Muscle of leg (tissue), 11 donors: ENCODE results near the gene UNC13A. TPM values are rescaled to one million over a fixed set of nuclear protein-coding genes. Genes with fewer than 3 reads are reported as not detected.
A peak's percentile ranks its signal among the peaks of the same experiment; 100 is the strongest.

Source experiments
- DNase-seq: peaks from one replicate; pipeline ENCODE4 v3.0.0; 2013
- H3K27ac ChIP-seq: one replicate; pipeline ENCODE4 v1.5.1; 2013; ENCODE audit warnings: mild to moderate bottlenecking, low read length, control low read depth
- H3K27me3 ChIP-seq: one replicate; pipeline ENCODE4 v1.6.1; 2013; ENCODE audit warnings: low read length; ENCODE audit not compliant: control insufficient read depth, insufficient read depth
- H3K36me3 ChIP-seq: one replicate; pipeline ENCODE4 v1.6.1; 2013; ENCODE audit warnings: low read length; ENCODE audit not compliant: control insufficient read depth, insufficient read depth
- H3K4me1 ChIP-seq: one replicate; pipeline ENCODE4 v1.6.1; 2013; ENCODE audit warnings: low read length; ENCODE audit not compliant: control insufficient read depth, insufficient read depth
- H3K4me3 ChIP-seq: one replicate; pipeline ENCODE4 v1.5.1; 2013; ENCODE audit warnings: low read length, control low read depth
- H3K9me3 ChIP-seq: replicated peaks from 2 replicates; pipeline ENCODE4 v1.6.1; 2013; ENCODE audit warnings: low read depth, low read length; ENCODE audit not compliant: control insufficient read depth
- WGBS: methylation state at CpG from one replicate; pipeline ENCODE4 v1.1.5; 2013; ENCODE audit warnings: missing lambda C conversion rate; ENCODE audit not compliant: insufficient coverage; 5-methylcytosine and 5-hydroxymethylcytosine counted together
- polyA plus RNA-seq, 8 donors: library from polyadenylated mRNA; unstranded; fragments of 120-200 nt; gene quantifications; one replicate each; pipeline versions ENCODE4 v1.2.1 to v1.2.3, GENCODE V29; 2013; ENCODE audit warnings: inconsistent platforms in 1 of 8, low replicate concordance in 1 of 8; ENCODE audit not compliant: insufficient read length in 8 of 8, insufficient read depth in 1 of 8
- total RNA-seq: library from RNA; stranded (reverse); fragments of 120-200 nt; gene quantifications from one replicate; pipeline ENCODE4 v1.2.4, GENCODE V29; 2013

Gene UNC13A
- total and polyA plus RNA-seq, 9 donors, result 0.05 to 0.27 (median 0.09) TPM

DNA sequence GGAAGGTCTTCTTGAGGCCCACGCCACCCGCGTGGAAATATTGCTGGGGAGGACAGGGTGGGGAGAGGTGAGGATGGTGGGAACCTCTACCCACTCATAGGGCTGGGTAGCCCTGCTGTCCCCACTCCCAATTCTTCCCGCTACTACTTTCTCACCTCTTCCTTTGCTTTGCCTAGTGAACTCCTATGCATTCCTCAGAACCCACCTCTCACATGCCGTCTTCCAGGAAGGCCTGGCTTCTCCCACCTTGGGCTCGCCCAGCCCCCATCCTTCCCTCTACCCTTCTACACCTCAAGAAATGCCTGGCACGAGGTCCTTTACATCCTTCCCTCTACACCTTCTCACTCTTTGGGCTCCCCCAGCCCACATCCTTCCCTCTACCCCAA lies 70.4 kb downstream of the UNC13A start:
- no peak overlapping the region for H3K4me3 ChIP-seq
- WGBS, result 84% methylated on average over 4 of the region's 7 CpGs
- H3K27ac ChIP-seq, result no peak overlapping the region
- peaks cover 12% of the 10 kb centered on the region for H3K9me3 ChIP-seq
- H3K4me1 ChIP-seq, result peaks cover 7% of the 10 kb centered on the region
- no peaks in the 10 kb centered on the region for H3K36me3 ChIP-seq
- DNase-seq, result no peak
- peaks cover 13% of the 10 kb centered on the region for H3K27me3 ChIP-seq

DNA sequence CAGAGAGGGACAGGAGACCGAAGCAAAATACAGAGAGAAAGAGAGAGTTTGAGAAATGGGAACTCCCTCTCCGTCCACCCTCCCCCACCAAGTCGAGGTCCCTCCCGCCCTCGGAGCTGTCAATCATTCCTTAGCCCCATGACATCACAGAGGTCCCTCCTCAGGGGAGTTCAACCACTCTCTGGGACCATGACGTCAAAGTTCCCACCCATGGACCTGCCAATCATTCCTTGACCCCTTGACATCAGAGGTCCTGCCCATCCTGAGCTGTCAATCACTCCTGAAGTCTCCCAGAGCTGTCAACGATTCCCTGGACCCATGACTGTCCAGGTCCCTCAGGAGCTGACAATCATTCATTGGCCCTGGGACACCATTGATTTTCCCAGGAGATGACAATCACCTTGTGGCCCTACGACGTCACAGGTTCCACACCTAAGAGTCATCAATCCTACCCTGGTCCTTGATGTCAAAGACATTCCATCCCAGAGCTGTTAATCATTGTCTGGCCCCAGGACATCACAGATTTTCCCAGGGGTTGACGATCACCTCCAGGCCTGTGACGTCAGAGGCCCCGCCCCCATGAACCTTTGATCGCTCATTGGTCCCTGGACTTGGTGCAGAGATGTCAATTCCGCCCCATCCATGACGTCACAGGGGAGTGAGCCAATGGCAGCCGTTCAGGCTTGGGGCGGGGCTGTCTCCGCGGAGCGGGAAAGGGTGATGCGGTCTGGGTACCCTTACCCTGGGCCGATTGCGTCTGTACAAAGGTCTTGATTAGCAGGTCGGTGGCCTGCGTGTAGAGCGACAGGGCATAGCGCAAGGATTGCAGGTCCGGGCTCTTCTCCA lies 71.0 kb downstream of the UNC13A start:
- no peak for DNase-seq
- Histone ChIP-seq H3K4me1 (peaks cover 7% of the 10 kb centered on the region), H3K4me3 (no peak overlapping the region), H3K36me3 (no peaks in the 10 kb centered on the region), H3K27me3 (peaks cover 13% of the 10 kb centered on the region), H3K27ac (no peak overlapping the region), H3K9me3 (peaks cover 5% of the 10 kb centered on the region)
- WGBS, result 65% methylated on average over 23 of the region's 28 CpGs

DNA sequence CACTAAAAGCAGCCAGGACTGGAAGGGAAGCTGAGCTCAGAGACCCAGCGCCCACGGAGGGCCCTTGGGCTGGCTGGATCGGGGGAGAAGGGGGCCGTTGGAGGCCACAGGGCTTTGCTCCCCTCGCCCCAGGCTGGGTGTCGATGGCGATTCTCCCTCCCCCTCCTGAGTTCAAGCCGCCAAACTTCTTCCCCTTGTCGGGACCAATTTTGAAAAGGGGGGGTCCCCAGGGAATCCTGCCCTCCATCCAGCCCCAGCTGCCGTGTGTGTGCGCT lies 71.5 kb downstream of the UNC13A start:
- H3K4me3 ChIP-seq, result peak overlapping the region; percentile 10
- WGBS, result 11% methylated on average over 7 of the region's 11 CpGs
- H3K27me3 ChIP-seq, result peaks cover 13% of the 10 kb centered on the region

DNA sequence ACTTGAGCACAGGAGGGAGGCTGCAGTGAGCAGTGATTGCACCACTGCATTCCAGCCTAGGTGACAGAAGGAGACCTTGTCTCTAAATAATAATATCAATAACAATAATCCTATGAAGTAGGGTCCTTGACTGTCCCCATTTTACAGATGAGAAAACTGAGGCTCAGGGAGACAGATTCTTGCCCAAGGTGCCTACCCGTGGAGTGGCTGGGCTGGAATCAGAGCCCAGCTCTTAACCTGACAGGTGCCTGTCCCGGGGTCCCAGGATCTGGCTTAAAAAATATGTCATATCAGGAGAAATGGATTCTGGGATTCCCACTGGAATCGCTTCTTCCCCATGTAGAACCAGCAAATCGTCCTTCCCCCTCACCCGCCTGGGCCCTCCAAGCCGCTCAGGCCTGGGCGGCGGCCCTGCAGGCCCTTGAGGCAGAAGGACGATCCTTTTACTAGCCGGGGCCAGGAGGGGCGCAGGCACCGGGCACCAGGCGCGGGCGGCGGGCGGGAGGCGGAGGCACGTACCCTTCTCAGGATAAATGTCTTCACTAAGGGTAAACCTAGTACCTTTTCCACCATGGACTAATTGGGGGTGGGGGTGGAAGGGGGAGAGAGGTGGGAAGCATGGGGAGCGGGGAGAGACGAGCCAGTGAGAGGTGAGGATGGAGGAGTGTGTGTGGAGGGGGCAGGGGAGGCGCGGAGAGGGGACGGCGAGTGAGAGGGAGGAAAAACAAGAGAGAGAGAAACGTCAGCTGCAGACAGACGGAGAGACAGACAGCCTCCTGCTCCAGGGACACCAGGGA lies 72.1 kb downstream of the UNC13A start:
- peaks cover 7% of the 10 kb centered on the region for H3K4me1 ChIP-seq
- 22% methylated on average over 14 of the region's 27 CpGs for WGBS
- no peaks in the 10 kb centered on the region for H3K36me3 ChIP-seq
- no peak overlapping the region for H3K27ac ChIP-seq
- DNase-seq, result no peak
- H3K9me3 ChIP-seq, result no peaks in the 10 kb centered on the region
- peaks cover 13% of the 10 kb centered on the region for H3K27me3 ChIP-seq
- H3K4me3 ChIP-seq, result peak overlapping the region; percentile 10

More for the DNA sequence above, 71.5 kb downstream of the UNC13A start:
- peaks cover 7% of the 10 kb centered on the region for H3K4me1 ChIP-seq
- H3K9me3 ChIP-seq, result no peaks in the 10 kb centered on the region
- no peak overlapping the region for H3K27ac ChIP-seq
- no peak for DNase-seq
- H3K36me3 ChIP-seq, result no peaks in the 10 kb centered on the region

DNA sequence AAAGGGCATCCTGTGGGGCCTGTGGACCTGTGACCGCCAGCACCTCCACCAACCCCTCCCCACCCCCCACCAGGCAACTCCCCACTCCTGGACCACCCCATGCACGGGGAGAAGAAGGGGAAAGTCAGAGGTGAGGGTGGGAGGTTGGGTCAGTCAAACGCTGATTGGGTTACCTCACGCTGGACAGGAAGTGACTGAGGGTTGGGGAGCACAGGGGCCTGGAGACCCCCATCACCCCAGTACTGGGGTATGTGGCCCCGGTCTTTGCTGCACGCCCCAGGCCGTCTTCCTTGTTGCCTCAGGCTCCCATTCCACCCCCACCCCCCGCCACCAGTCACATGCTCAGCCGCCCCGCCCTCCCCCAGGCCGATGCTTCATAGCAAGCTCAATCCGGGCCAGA lies 73.7 kb downstream of the UNC13A start:
- WGBS, result 79% methylated on average over 5 of the region's 12 CpGs
- peaks cover 13% of the 10 kb centered on the region for H3K27me3 ChIP-seq
- H3K27ac ChIP-seq, result no peak overlapping the region
- no peak overlapping the region for H3K4me3 ChIP-seq
- no peaks in the 10 kb centered on the region for H3K9me3 ChIP-seq
- no peaks in the 10 kb centered on the region for H3K36me3 ChIP-seq
- no peak for DNase-seq
- H3K4me1 ChIP-seq, result peaks cover 7% of the 10 kb centered on the region

DNA sequence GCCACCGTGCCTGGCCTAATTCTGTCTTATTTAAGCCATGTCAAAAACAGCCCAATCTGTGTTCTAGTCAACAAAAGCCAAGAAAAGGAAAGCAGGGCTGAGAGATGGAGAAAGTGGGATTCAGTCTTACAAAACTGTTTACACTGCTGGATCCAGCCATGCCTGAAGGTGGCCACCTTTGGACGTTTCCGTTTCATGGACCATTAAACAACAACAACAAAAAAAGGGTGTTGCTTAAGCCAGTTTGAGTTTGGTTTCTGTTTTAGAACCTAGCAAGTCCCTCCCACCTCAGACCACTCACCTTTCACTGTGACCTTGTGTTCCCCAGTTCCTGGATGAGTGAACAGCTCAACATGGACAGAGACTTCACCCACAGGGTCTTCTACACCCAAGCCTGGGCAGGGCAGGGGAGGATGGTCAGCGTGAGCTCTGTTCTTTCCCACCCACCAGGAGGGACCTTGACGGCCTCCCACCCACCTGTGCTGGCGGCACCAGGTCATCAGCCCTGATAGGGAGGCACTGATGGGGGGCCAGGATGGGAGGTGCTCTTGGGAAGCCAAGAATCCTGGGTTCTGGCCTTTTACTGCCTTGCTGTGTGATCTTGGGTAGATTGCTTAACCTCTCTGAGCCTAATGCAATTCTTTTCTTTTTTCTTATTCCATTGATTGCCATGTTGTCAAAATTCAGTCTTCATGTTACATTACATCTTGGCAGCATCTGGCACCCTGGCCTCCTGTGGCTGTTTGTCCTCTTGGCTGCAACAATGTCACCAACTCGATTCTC lies 76.5 kb downstream of the UNC13A start:
- 62% methylated on average over 2 of the region's 7 CpGs for WGBS
- H3K36me3 ChIP-seq, result no peaks in the 10 kb centered on the region
- peaks cover 6% of the 10 kb centered on the region for H3K27me3 ChIP-seq
- no peaks in the 10 kb centered on the region for H3K9me3 ChIP-seq
- peaks cover 5% of the 10 kb centered on the region for H3K4me1 ChIP-seq
- no peak overlapping the region for H3K4me3 ChIP-seq
- H3K27ac ChIP-seq, result no peak overlapping the region
- no peak for DNase-seq

DNA sequence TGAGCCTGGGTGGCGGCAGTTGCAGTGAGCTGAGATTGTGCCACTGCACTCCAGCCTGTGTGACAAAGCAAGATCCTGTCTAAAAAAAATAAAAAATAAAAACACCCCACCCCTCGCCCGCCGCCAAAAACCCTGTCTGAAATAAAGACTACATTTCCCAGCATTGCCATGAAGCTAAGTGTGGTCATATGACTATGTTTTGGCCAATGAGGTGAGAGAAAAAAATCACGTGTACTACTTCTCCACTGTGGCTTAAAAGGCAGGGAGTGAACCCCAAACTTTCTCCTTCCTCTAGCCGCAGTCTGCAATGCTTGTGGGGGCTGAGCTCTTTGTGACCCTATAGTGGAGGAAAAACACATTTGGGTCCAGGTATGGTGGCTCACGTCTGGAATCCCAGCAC lies 77.8 kb downstream of the UNC13A start:
- DNase-seq, result no peak
- no CpG with 5 or more reads among the region's 7 CpGs for WGBS
- no peaks in the 10 kb centered on the region for H3K9me3 ChIP-seq
- H3K27me3 ChIP-seq, result peaks cover 2% of the 10 kb centered on the region
- H3K27ac ChIP-seq, result no peak overlapping the region
- H3K4me3 ChIP-seq, result no peak overlapping the region
- no peaks in the 10 kb centered on the region for H3K36me3 ChIP-seq
- H3K4me1 ChIP-seq, result peaks cover 7% of the 10 kb centered on the region

DNA sequence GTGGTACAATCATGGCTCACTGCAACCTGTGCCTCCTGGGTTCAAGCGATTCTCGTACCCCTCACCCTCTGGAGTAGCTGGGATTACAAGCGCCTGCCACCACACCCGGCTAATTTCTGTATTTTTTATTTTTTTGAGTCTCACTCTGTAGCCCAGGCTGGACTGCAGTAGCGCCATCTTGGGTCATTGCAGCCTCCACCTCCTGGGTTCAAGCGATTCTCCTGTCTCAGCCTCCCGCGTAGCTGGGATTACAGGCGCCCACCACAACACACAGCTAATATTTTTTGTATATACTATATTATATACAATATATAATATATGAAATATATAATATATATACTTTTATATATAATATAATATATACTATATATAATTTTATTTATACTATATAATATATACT lies 80.2 kb downstream of the UNC13A start:
- Histone ChIP-seq H3K27me3 (peaks cover 8% of the 10 kb centered on the region), H3K36me3 (no peaks in the 10 kb centered on the region)
- WGBS, result 95% methylated on average over 4 of the region's 9 CpGs

DNA sequence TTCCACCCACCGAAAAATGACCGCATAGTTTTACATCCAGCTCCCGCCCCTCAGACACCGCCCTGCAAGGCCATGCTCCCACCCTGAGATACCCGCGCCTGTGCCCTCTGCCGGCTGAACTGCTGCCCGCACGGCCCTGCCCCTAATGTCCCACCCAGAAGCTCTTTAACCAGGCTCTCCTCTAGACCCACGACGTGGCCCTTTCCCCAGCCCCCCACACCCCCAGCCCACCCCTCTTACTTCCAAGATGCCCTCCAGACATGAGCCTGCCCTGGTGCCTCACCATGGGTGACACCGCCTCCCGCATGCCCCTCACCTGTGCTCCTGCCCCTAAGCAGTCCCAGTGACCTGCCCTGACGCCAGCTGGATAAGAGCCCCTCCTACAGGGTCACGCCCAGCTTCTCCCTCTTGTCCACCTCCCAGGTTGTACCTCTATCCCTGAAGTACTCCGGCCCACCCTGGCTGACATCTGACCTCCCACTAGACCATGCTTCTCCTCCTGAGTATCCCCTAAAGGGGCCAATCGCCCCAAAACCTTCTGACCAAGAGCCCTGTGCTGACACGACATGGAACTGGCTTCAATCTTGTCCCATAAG lies 81.5 kb downstream of the UNC13A start:
- Histone ChIP-seq H3K4me1 (peaks cover 7% of the 10 kb centered on the region), H3K9me3 (no peaks in the 10 kb centered on the region), H3K36me3 (no peaks in the 10 kb centered on the region), H3K4me3 (peak overlapping the region; percentile 25), H3K27ac (no peak overlapping the region), H3K27me3 (peaks cover 15% of the 10 kb centered on the region)
- 11% methylated on average over 17 of the region's 18 CpGs for WGBS
- DNase-seq, result no peak

More for the DNA sequence above, 80.2 kb downstream of the UNC13A start:
- no peak for DNase-seq
- H3K27ac ChIP-seq, result no peak overlapping the region
- no peaks in the 10 kb centered on the region for H3K9me3 ChIP-seq
- H3K4me3 ChIP-seq, result no peak overlapping the region
- H3K4me1 ChIP-seq, result peaks cover 7% of the 10 kb centered on the region
